Smooth muscle cell (in vitro differentiated cells): ENCODE data around the gene RARA. TPM values are rescaled to one million over a fixed set of nuclear protein-coding genes. Genes with fewer than 3 reads are reported as not detected.
"Not testable (repeated sequence)": the region's sequence is repeated elsewhere in the genome, so short reads cannot be mapped to it uniquely, and the experiment has no call there.

Experiments
- DNase-seq: peaks from one replicate; lab custom pipeline; 2025; ENCODE audit not compliant: unreplicated experiment; lab: John Stamatoyannopoulos, UW
- H2AFZ ChIP-seq: fragments of 200-600 bp; sonication (generic); 2 replicates; pipeline ENCODE4 v1.6.0; 2016; ENCODE audit warnings: antibody characterized with exemption, low read depth, mild to moderate bottlenecking
- H3F3A ChIP-seq: fragments of 200-600 bp; sonication (generic); 2 replicates; pipeline ENCODE4 v1.6.0; 2017; ENCODE audit warnings: antibody characterized with exemption, low read depth
- H3K27ac ChIP-seq: fragments of 200-600 bp; sonication (generic); 2 replicates; pipeline ENCODE4 v1.5.1; 2016; ENCODE audit warnings: low read depth, mild to moderate bottlenecking
- H3K27me3 ChIP-seq: fragments of 200-600 bp; sonication (generic); 2 replicates; pipeline ENCODE4 v1.6.1; 2016; ENCODE audit warnings: low read depth, mild to moderate bottlenecking
- H3K36me3 ChIP-seq: fragments of 200-600 bp; sonication (generic); 2 replicates; pipeline ENCODE4 v1.5.1; 2016; ENCODE audit warnings: low read depth
- H3K4me1 ChIP-seq: fragments of 200-600 bp; sonication (generic); 2 replicates; pipeline ENCODE4 v1.5.1; 2016; ENCODE audit warnings: low read depth
- H3K4me2 ChIP-seq: fragments of 200-600 bp; sonication (generic); 2 replicates; pipeline ENCODE4 v1.6.0; 2016; ENCODE audit warnings: mild to moderate bottlenecking
- H3K4me3 ChIP-seq: fragments of 200-600 bp; sonication (generic); 2 replicates; pipeline ENCODE4 v1.5.1; 2016; ENCODE audit warnings: mild to moderate bottlenecking
- H3K79me2 ChIP-seq: fragments of 200-600 bp; sonication (generic); 2 replicates; pipeline ENCODE4 v1.6.0; 2016; ENCODE audit warnings: low read depth, mild to moderate bottlenecking
- H3K9ac ChIP-seq: fragments of 200-600 bp; sonication (generic); 2 replicates; pipeline ENCODE4 v1.6.0; 2016; ENCODE audit warnings: low read depth
- H3K9me3 ChIP-seq: fragments of 200-600 bp; sonication (generic); replicated peaks from 2 replicates; pipeline ENCODE4 v1.5.1; 2016; ENCODE audit warnings: low read depth
- H4K20me1 ChIP-seq: fragments of 200-600 bp; sonication (generic); 2 replicates; pipeline ENCODE4 v1.6.0; 2016; ENCODE audit warnings: low read depth
- CTCF ChIP-seq: fragments of 200-600 bp; sonication (generic); IDR thresholded peaks from 2 replicates; pipeline ENCODE4 v1.5.1; 2017; ENCODE audit warnings: borderline replicate concordance, mild to moderate bottlenecking, antibody characterized with exemption; ENCODE audit not compliant: insufficient read depth, poor library complexity, severe bottlenecking
- WGBS: methylation state at CpG from one replicate; pipeline ENCODE4 v1.1.7; 2016; ENCODE audit warnings: low lambda C conversion rate; 5-methylcytosine and 5-hydroxymethylcytosine counted together
- polyA plus RNA-seq: library from polyadenylated mRNA; unstranded; fragments of >200 nt; fragmentation: Nextera tagmentation; extraction: Ambion mirVana; gene quantifications from 2 replicates; pipeline ENCODE4 v1.2.1, GENCODE V29; 2016
- total RNA-seq: library from RNA; depleted of rRNA; stranded (reverse); fragments of >200 nt; gene quantifications from 2 replicates; pipeline ENCODE4 v1.2.3, GENCODE V29; 2014

Gene RARA
- total and polyA plus RNA-seq, 2 experiments from 2014 or later, result 22.1 to 22.5 TPM

- no peaks in the 10 kb centered on the region for H3K79me2 ChIP-seq
- no peak overlapping the region for H3K27ac ChIP-seq
- no peaks in the 10 kb centered on the region for H3K9me3 ChIP-seq
- no peak overlapping the region for H3K9ac ChIP-seq
- DNase-seq, result no peak
- no peaks in the 10 kb centered on the region for H4K20me1 ChIP-seq
- 82% methylated on average over 9 of the region's 9 CpGs for WGBS
- no peak overlapping the region for H3K4me3 ChIP-seq
- H3K36me3 ChIP-seq, result no peaks in the 10 kb centered on the region
- no peak overlapping the region for H2AFZ ChIP-seq
- H3K4me1 ChIP-seq, result peaks cover 4% of the 10 kb centered on the region
- no peak overlapping the region for H3K4me2 ChIP-seq
- H3F3A ChIP-seq, result no peaks in the 10 kb centered on the region
- no peak for TF ChIP-seq CTCF
- H3K27me3 ChIP-seq, result peaks cover 15% of the 10 kb centered on the region
Measured at GRCh38 chr17:40364906-40365305, 55.9 kb downstream of the RARA start.

GRCh38 chr17:40366076-40366860 lies 57.3 kb downstream of the RARA start:
- Histone ChIP-seq H4K20me1 (no peaks in the 10 kb centered on the region), H3K4me2 (no peak overlapping the region), H3K36me3 (no peaks in the 10 kb centered on the region), H2AFZ (no peak overlapping the region), H3K9ac (no peak overlapping the region), H3K4me3 (no peak overlapping the region), H3K9me3 (no peaks in the 10 kb centered on the region), H3F3A (no peaks in the 10 kb centered on the region), H3K79me2 (no peaks in the 10 kb centered on the region), H3K27ac (no peak overlapping the region), H3K4me1 (peaks cover 4% of the 10 kb centered on the region), H3K27me3 (peaks cover 15% of the 10 kb centered on the region)
- WGBS, result 94% methylated on average over 18 of the region's 18 CpGs
- no peak for TF ChIP-seq CTCF
- no peak for DNase-seq

- WGBS, result 87% methylated on average over 16 of the region's 17 CpGs
- no peak overlapping the region for H3K27ac ChIP-seq
Measured at GRCh38 chr17:40366861-40367518, 58.0 kb downstream of the RARA start.

DNA sequence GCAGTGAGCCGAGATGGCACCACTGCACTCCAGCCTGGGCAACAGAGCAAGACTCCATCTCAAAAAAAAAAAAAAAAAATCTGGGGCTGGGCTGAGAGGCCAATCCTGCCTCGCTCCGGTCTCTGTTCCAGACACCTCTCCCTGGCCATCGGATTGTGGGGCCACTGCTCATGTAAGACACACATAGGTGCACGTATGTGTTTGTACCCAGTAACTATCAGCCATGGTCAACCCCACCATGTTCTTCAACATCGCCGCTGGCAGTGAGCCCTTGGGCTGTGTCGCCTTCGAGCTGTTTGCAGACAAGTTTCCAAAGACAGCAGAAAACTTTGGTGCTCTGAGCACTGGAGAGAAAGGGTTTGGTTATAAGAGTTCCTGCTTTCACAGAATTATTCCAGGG lies 58.7 kb downstream of the RARA start:
- H3K4me1 ChIP-seq, H3K4me3 ChIP-seq, H4K20me1 ChIP-seq, H3K9ac ChIP-seq, H3K9me3 ChIP-seq, H3K27ac ChIP-seq, DNase-seq, H3K36me3 ChIP-seq, H3K79me2 ChIP-seq, H3K4me2 ChIP-seq, H3F3A ChIP-seq, H2AFZ ChIP-seq: not testable (repeated sequence)
- WGBS, result 94% methylated on average over 8 of the region's 9 CpGs
- peaks cover 10% of the 10 kb centered on the region for H3K27me3 ChIP-seq

More at GRCh38 chr17:40366861-40367518, 58.0 kb downstream of the RARA start:
- no peaks in the 10 kb centered on the region for H3F3A ChIP-seq
- H3K4me3 ChIP-seq, result no peak overlapping the region
- no peak for DNase-seq
- H3K4me1 ChIP-seq, result peaks cover 4% of the 10 kb centered on the region
- H3K27me3 ChIP-seq, result peaks cover 12% of the 10 kb centered on the region
- H3K4me2 ChIP-seq, result no peak overlapping the region
- H2AFZ ChIP-seq, result no peak overlapping the region
- no peak for TF ChIP-seq CTCF
- no peaks in the 10 kb centered on the region for H3K9me3 ChIP-seq
- no peaks in the 10 kb centered on the region for H3K36me3 ChIP-seq
- H3K79me2 ChIP-seq, result no peaks in the 10 kb centered on the region
- no peaks in the 10 kb centered on the region for H4K20me1 ChIP-seq
- H3K9ac ChIP-seq, result no peak overlapping the region
